Hippocampal formation (tissue), 2 donors: ENCODE results near the gene ZFPM1.

Source experiments
- DNase-seq, 2 donors: peaks; one replicate each; lab custom pipeline; 2025; lab: John Stamatoyannopoulos, UW

ZFPM1 gene

GRCh38 chr16:88537859-88538258 is 84.8 kb downstream of the ZFPM1 start:
- DNase-seq, result no peak

- no peak for DNase-seq
These were observed 85.4 kb downstream of the ZFPM1 start for GRCh38 chr16:88538366-88539060.

- DNase-seq, result no peak
These were observed 86.2 kb downstream of the ZFPM1 start for GRCh38 chr16:88539261-88539651.

GRCh38 chr16:88539652-88540345 is 86.7 kb downstream of the ZFPM1 start:
- no peak for DNase-seq

- no peak for DNase-seq
These were observed 87.4 kb downstream of the ZFPM1 start for GRCh38 chr16:88540346-88540977.

GRCh38 chr16:88541831-88542616 is 88.9 kb downstream of the ZFPM1 start:
- no peak for DNase-seq

GRCh38 chr16:88543230-88543813 is 90.2 kb downstream of the ZFPM1 start:
- DNase-seq, result no peak

- no peak for DNase-seq
These were observed 92.7 kb downstream of the ZFPM1 start for GRCh38 chr16:88545781-88546180.

GRCh38 chr16:88548131-88548874 is 95.2 kb downstream of the ZFPM1 start:
- no peak for DNase-seq

GRCh38 chr16:88548985-88549384 is 95.9 kb downstream of the ZFPM1 start:
- no peak for DNase-seq

GRCh38 chr16:88549671-88550245 is 96.7 kb downstream of the ZFPM1 start:
- DNase-seq, result no peak

- no peak for DNase-seq
These were observed 97.2 kb downstream of the ZFPM1 start for GRCh38 chr16:88550246-88550661.

- DNase-seq, result no peak
These were observed 99.1 kb downstream of the ZFPM1 start for GRCh38 chr16:88552166-88552565.

GRCh38 chr16:88552815-88553214 is 99.7 kb downstream of the ZFPM1 start:
- no peak for DNase-seq

- no peak for DNase-seq
These were observed 100.7 kb downstream of the ZFPM1 start for GRCh38 chr16:88553739-88554138.

- DNase-seq, result no peak
These were observed 101.7 kb downstream of the ZFPM1 start for GRCh38 chr16:88554711-88555264.

GRCh38 chr16:88556294-88556988 is 103.4 kb downstream of the ZFPM1 start:
- no peak for DNase-seq

GRCh38 chr16:88558457-88559442 is 105.7 kb downstream of the ZFPM1 start:
- no peak for DNase-seq
